ENCODE measurements around the gene MIER2.

The MIER2 gene

GRCh38 chr19:377801-378581 lies 33.4 kb upstream of the MIER2 start:
- no peaks in the 10 kb centered on the region for H3K36me3 ChIP-seq (ENCODE audit: insufficient read depth, low read length)
- no peak overlapping the region for H3K4me3 ChIP-seq (ENCODE audit: low read length)
- 86% methylated on average over 38 of the region's 38 CpGs for WGBS
- H3K9me3 ChIP-seq (ENCODE audit: insufficient read depth, low read depth, low read length) = no peaks in the 10 kb centered on the region
- no peak overlapping the region for H3K27ac ChIP-seq (ENCODE audit: low read depth, low read length)
- H3K9ac ChIP-seq (ENCODE audit: low read depth, low read length) = no peak overlapping the region
- no peaks in the 10 kb centered on the region for H3K4me1 ChIP-seq (ENCODE audit: insufficient read depth, low read length)
- H3K27me3 ChIP-seq (ENCODE audit: insufficient read depth, low read length) = no peaks in the 10 kb centered on the region

DNA sequence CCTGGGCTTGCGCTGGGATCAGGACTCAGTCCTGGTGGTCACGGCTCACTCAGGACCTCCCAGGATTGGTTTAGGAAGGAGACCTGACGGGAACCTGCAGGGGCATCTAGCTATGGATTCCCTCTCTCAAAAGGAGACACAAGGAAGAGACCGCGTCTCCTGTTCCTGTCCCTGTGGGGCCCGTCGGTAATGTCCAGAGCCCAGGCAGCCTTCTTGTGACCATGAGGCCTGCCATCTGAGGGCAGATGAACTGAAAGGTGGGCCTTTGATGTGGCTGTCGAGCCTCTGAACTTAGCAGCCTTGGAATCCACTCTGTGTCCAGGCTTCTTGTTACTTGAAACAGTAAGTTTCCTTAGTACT lies 31.5 kb upstream of the MIER2 start:
- H3K27me3 ChIP-seq (ENCODE audit: insufficient read depth, low read length) = no peaks in the 10 kb centered on the region
- 88% methylated on average over 8 of the region's 8 CpGs for WGBS
- no peak overlapping the region for H3K4me3 ChIP-seq (ENCODE audit: low read length)
- no peak overlapping the region for H3K9ac ChIP-seq (ENCODE audit: low read depth, low read length)
- no peak overlapping the region for H3K27ac ChIP-seq (ENCODE audit: low read depth, low read length)
- no peaks in the 10 kb centered on the region for H3K4me1 ChIP-seq (ENCODE audit: insufficient read depth, low read length)
- H3K9me3 ChIP-seq (ENCODE audit: insufficient read depth, low read depth, low read length) = no peaks in the 10 kb centered on the region
- H3K36me3 ChIP-seq (ENCODE audit: insufficient read depth, low read length) = no peaks in the 10 kb centered on the region

DNA sequence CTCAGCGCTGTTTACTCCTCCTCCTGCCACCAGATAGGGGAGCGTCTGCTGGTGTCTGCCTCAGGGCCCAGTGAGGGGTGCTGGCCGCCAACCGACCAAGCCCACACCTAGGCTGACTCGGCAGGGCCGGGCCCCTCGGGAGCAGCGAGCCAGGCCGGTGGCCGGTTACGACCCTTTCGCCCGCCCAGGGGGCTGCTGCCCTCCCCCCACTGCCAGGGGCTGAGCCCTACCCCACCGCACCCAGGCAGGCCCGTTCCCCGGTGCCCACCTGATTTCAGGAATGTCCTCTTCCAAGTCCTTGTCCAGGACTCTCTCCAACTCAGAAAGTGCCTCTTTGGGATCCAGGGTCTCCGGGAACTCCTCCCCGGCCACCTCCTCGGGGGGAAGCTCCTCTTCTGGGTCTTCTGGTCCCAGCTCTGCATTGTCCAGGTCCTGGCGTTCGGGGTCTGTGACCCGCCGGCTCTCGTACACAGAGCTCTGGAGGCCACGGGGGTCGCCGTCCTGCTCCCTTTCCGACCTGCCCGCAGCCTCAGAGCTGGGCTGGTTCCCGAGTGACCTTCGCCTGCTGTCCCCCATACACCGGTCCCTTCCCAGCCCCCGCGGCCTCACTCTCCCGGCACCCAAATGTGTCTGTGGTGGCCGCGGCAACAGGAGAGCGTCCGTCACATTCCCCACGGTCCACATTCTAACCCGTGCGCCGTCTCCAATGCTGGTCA lies 31.0 kb upstream of the MIER2 start:
- no peaks in the 10 kb centered on the region for H3K36me3 ChIP-seq (ENCODE audit: insufficient read depth, low read length)
- no peak overlapping the region for H3K4me3 ChIP-seq (ENCODE audit: low read length)
- no peak overlapping the region for H3K27ac ChIP-seq (ENCODE audit: low read depth, low read length)
- H3K9ac ChIP-seq (ENCODE audit: low read depth, low read length) = no peak overlapping the region
- H3K9me3 ChIP-seq (ENCODE audit: insufficient read depth, low read depth, low read length) = no peaks in the 10 kb centered on the region
- H3K4me1 ChIP-seq (ENCODE audit: insufficient read depth, low read length) = no peaks in the 10 kb centered on the region
- H3K27me3 ChIP-seq (ENCODE audit: insufficient read depth, low read length) = no peaks in the 10 kb centered on the region
- 91% methylated on average over 43 of the region's 43 CpGs for WGBS

DNA sequence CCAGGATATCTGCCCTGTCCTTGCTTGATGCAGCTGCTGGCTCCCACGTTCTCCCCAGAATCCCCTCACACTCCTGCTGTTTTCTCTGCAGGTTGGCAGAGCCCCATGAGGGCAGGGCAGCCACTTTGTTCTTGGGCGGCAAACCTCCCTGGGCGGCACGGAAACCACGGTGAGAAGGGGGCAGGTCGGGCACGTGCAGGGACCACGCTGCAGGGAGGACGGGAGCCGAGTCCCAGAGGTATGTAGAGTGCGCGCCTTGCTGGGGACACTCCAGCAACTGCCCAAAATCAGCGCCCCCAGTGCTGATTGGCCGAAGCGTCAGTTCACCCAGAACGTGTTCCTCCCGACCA lies 30.3 kb upstream of the MIER2 start:
- H3K36me3 ChIP-seq (ENCODE audit: insufficient read depth, low read length) = no peaks in the 10 kb centered on the region
- no peak overlapping the region for H3K27ac ChIP-seq (ENCODE audit: low read depth, low read length)
- no peaks in the 10 kb centered on the region for H3K4me1 ChIP-seq (ENCODE audit: insufficient read depth, low read length)
- WGBS = 88% methylated on average over 17 of the region's 17 CpGs
- no peaks in the 10 kb centered on the region for H3K27me3 ChIP-seq (ENCODE audit: insufficient read depth, low read length)
- no peak overlapping the region for H3K4me3 ChIP-seq (ENCODE audit: low read length)
- no peak overlapping the region for H3K9ac ChIP-seq (ENCODE audit: low read depth, low read length)
- no peaks in the 10 kb centered on the region for H3K9me3 ChIP-seq (ENCODE audit: insufficient read depth, low read depth, low read length)

DNA sequence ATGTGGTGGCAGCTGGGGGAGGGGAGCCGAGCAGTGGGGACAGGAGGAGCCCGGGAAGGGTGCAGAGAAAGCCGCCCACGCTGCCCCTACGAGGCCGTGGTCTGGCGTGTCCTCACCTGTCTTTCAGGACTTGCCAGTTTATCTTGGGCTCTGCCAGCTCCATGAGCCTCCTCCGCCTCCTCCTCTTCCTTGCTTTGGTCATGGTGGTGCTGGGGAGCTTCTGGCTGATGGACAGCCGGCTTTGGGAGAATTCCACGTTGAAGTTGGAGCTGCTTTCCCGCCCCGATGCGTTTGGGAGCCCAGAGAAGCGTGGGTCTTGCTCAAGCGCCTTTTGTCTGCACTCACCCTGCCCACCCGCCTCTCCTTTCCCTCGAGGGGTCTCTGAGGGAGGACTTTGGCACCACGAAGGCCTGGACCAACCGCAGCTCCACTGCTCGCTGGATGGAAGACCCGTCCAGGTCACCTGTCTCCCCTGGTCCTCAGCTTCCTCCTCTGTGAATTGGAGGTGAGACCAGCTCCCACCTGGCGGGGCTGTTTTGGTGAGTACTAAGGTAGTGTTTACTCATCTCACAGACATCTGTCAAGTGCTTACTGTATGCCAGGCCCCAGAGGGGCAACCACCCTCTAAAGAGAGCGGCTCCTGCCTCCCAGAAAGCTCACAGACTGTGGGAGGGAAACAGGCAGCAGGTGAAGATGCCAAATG lies 29.7 kb upstream of the MIER2 start:
- H3K36me3 ChIP-seq (ENCODE audit: insufficient read depth, low read length) = no peaks in the 10 kb centered on the region
- no peaks in the 10 kb centered on the region for H3K27me3 ChIP-seq (ENCODE audit: insufficient read depth, low read length)
- no peak overlapping the region for H3K4me3 ChIP-seq (ENCODE audit: low read length)
- no peaks in the 10 kb centered on the region for H3K4me1 ChIP-seq (ENCODE audit: insufficient read depth, low read length)
- H3K27ac ChIP-seq (ENCODE audit: low read depth, low read length) = no peak overlapping the region
- H3K9me3 ChIP-seq (ENCODE audit: insufficient read depth, low read depth, low read length) = no peaks in the 10 kb centered on the region
- WGBS = 88% methylated on average over 22 of the region's 23 CpGs
- H3K9ac ChIP-seq (ENCODE audit: low read depth, low read length) = no peak overlapping the region

- Histone ChIP-seq H3K9ac (ENCODE audit: low read depth, low read length) (no peak overlapping the region), H3K27ac (ENCODE audit: low read depth, low read length) (no peak overlapping the region), H3K36me3 (ENCODE audit: insufficient read depth, low read length) (no peaks in the 10 kb centered on the region), H3K4me1 (ENCODE audit: insufficient read depth, low read length) (no peaks in the 10 kb centered on the region), H3K9me3 (ENCODE audit: insufficient read depth, low read depth, low read length) (no peaks in the 10 kb centered on the region), H3K4me3 (ENCODE audit: low read length) (no peak overlapping the region), H3K27me3 (ENCODE audit: insufficient read depth, low read length) (no peaks in the 10 kb centered on the region)
- WGBS = 86% methylated on average over 24 of the region's 24 CpGs
These were observed 29.0 kb upstream of the MIER2 start for GRCh38 chr19:373391-374182.

- Histone ChIP-seq H3K9me3 (ENCODE audit: insufficient read depth, low read depth, low read length) (no peaks in the 10 kb centered on the region), H3K27me3 (ENCODE audit: insufficient read depth, low read length) (no peaks in the 10 kb centered on the region), H3K9ac (ENCODE audit: low read depth, low read length) (no peak overlapping the region), H3K4me1 (ENCODE audit: insufficient read depth, low read length) (no peaks in the 10 kb centered on the region), H3K4me3 (ENCODE audit: low read length) (no peak overlapping the region), H3K36me3 (ENCODE audit: insufficient read depth, low read length) (no peaks in the 10 kb centered on the region), H3K27ac (ENCODE audit: low read depth, low read length) (no peak overlapping the region)
- WGBS = 84% methylated on average over 14 of the region's 14 CpGs
These were observed 27.8 kb upstream of the MIER2 start for GRCh38 chr19:372306-372890.

DNA sequence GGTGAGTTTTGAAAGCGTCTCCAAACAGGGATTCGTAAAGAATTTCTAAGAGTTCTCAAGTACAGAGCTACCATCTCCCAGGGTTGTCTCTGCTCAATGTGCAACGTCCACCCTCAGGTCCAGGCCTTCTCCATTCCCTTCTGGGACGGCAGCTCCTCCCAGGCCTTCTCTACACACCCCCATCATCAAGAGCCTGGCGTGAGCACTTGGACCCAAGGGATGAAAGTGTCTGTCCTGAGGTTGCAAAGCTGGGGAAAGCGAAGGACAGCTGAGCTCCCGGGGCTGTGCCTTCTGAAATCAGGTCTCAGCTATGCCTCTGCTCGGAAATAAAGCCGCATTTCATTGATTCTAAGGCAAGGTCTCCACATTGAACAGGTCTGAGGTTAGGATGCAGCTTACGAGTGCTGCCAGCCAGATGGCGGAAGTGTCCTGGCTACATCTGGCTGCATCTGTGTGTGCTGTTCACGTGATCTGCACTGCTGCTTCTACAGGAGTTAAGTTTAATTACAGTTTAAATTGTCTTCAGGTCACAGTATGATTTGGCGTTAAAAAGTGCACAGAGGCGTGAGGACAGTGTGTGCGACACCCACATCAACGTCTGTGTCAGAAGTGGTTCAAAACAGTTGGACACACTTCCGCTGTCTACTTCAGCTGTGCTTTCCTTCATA lies 27.0 kb upstream of the MIER2 start:
- H3K9me3 ChIP-seq (ENCODE audit: insufficient read depth, low read depth, low read length) = no peaks in the 10 kb centered on the region
- H3K4me3 ChIP-seq (ENCODE audit: low read length) = no peak overlapping the region
- no peaks in the 10 kb centered on the region for H3K27me3 ChIP-seq (ENCODE audit: insufficient read depth, low read length)
- no peaks in the 10 kb centered on the region for H3K4me1 ChIP-seq (ENCODE audit: insufficient read depth, low read length)
- H3K9ac ChIP-seq (ENCODE audit: low read depth, low read length) = no peak overlapping the region
- H3K36me3 ChIP-seq (ENCODE audit: insufficient read depth, low read length) = no peaks in the 10 kb centered on the region
- H3K27ac ChIP-seq (ENCODE audit: low read depth, low read length) = no peak overlapping the region
- WGBS = 84% methylated on average over 17 of the region's 17 CpGs

GRCh38 chr19:370641-371330 lies 26.2 kb upstream of the MIER2 start:
- Histone ChIP-seq H3K9me3 (ENCODE audit: insufficient read depth, low read depth, low read length) (no peaks in the 10 kb centered on the region), H3K27ac (ENCODE audit: low read depth, low read length) (no peak overlapping the region), H3K36me3 (ENCODE audit: insufficient read depth, low read length) (no peaks in the 10 kb centered on the region), H3K27me3 (ENCODE audit: insufficient read depth, low read length) (no peaks in the 10 kb centered on the region), H3K4me1 (ENCODE audit: insufficient read depth, low read length) (no peaks in the 10 kb centered on the region), H3K4me3 (ENCODE audit: low read length) (no peak overlapping the region), H3K9ac (ENCODE audit: low read depth, low read length) (no peak overlapping the region)
- 92% methylated on average over 43 of the region's 43 CpGs for WGBS

DNA sequence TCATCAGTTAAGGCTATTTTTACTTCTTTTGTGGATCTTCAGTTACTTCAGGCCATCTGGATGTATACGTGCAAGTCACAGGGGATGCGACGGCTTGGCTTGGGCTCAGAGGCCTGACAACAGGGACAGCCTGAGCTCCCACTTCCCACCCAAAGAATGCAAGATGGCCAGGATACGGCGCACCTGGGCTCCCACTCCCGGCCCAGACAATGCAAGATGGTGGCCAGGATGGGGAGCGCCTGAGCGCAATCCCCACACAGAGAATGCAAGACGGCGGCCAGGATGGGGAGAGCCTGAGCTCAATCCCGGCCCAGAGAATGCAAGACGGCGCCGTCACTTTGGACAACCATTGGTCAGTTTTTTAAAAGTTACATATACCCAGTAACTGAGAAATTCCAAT lies 25.3 kb upstream of the MIER2 start:
- 96% methylated on average over 14 of the region's 14 CpGs for WGBS
- Histone ChIP-seq H3K4me3 (ENCODE audit: low read length) (no peak overlapping the region), H3K9me3 (ENCODE audit: insufficient read depth, low read depth, low read length) (no peaks in the 10 kb centered on the region), H3K4me1 (ENCODE audit: insufficient read depth, low read length) (no peaks in the 10 kb centered on the region), H3K27ac (ENCODE audit: low read depth, low read length) (no peak overlapping the region), H3K9ac (ENCODE audit: low read depth, low read length) (no peak overlapping the region), H3K27me3 (ENCODE audit: insufficient read depth, low read length) (no peaks in the 10 kb centered on the region), H3K36me3 (ENCODE audit: insufficient read depth, low read length) (no peaks in the 10 kb centered on the region)

Measured in HUES64 (cell line).